H1 (cell line): Measurements from ENCODE around the gene MRPL1. TPM values are rescaled to one million over a fixed set of nuclear protein-coding genes. Genes with fewer than 3 reads are reported as not detected.
A peak's percentile ranks its signal among the peaks of the same experiment; 100 is the strongest.

ENCODE experiments used
- CTCF ChIA-PET: fragments of 300-600 bp; sonication (Branson Sonifier 250); formaldehyde crosslinking; loops from one replicate; lab custom pipeline; 2021; ENCODE audit not compliant: partially characterized antibody; lab: Charles Lee
- POLR2A ChIA-PET: fragments of 300-600 bp; sonication (Branson Sonifier 250); formaldehyde crosslinking; loops from one replicate; lab custom pipeline; 2021; ENCODE audit warnings: inconsistent platforms; ENCODE audit not compliant: partially characterized antibody; lab: Charles Lee
- DNase-seq, 2 experiments: peaks; one replicate each; pipeline versions ENCODE4 v3.0.0 to v3.0.0-alpha.2; 2010 to 2022; ENCODE audit warnings: low spot score in 2 of 2, low read depth in 1 of 2, mixed read lengths in 1 of 2
- FAIRE-seq: peaks from 2 replicates; lab custom pipeline; 2011; peaks lifted over from hg19 to GRCh38; lab: Jason Lieb, UNC
- H2AFZ ChIP-seq: 2 replicates; pipeline ENCODE4 v1.8.1; 2012; ENCODE audit warnings: low read length, inconsistent platforms
- H2AK5ac ChIP-seq: 2 replicates; pipeline ENCODE4 v1.6.1; 2013; ENCODE audit warnings: low read depth, low read length
- H2BK120ac ChIP-seq: replicated peaks from 2 replicates; pipeline ENCODE3; 2013; ENCODE audit warnings: low read depth, low read length, inconsistent platforms
- H2BK12ac ChIP-seq: 2 replicates; pipeline ENCODE4 v1.6.1; 2013; ENCODE audit warnings: low read depth, low read length
- H2BK15ac ChIP-seq: 2 replicates; pipeline ENCODE4 v1.6.1; 2013; ENCODE audit warnings: low read length
- H2BK20ac ChIP-seq: 2 replicates; pipeline ENCODE4 v1.6.1; 2013; ENCODE audit warnings: low read length
- H2BK5ac ChIP-seq: 2 replicates; pipeline ENCODE4 v1.6.1; 2013; ENCODE audit warnings: low read depth, low read length
- H3K14ac ChIP-seq: 2 replicates; pipeline ENCODE4 v1.6.1; 2013; ENCODE audit warnings: inconsistent platforms; ENCODE audit not compliant: insufficient read length
- H3K18ac ChIP-seq: 2 replicates; pipeline ENCODE4 v1.6.1; 2013; ENCODE audit warnings: low read length; ENCODE audit errors: extremely low read depth
- H3K23ac ChIP-seq: 2 replicates; pipeline ENCODE4 v1.6.1; 2013; ENCODE audit warnings: inconsistent platforms; ENCODE audit not compliant: insufficient read length
- H3K23me2 ChIP-seq: 2 replicates; pipeline ENCODE4 v1.6.1; 2013; ENCODE audit warnings: low read depth, low read length
- H3K27ac ChIP-seq: 2 replicates; pipeline ENCODE4 v1.6.1; 2011; ENCODE audit warnings: low read depth, low read length, inconsistent platforms
- H3K27me3 ChIP-seq, 4 experiments: replicated peaks in 1 of 4; 1 replicate in 1 of 4; 2 replicates in 3 of 4; pipeline versions ENCODE4 v1.6.1 to v1.8.1; 2011 to 2013; ENCODE audit warnings: low read length in 3 of 4, mild to moderate bottlenecking in 3 of 4, inconsistent platforms in 2 of 4, mixed read lengths in 2 of 4, moderate library complexity in 1 of 4; ENCODE audit not compliant: control insufficient read depth in 3 of 4, insufficient read depth in 3 of 4; ENCODE audit errors: extremely low read depth in 1 of 4
- H3K36me3 ChIP-seq, 4 experiments: 2 replicates each; pipeline versions ENCODE4 v1.6.1 to v1.8.1; 2011 to 2013; ENCODE audit warnings: mild to moderate bottlenecking in 4 of 4, low read length in 3 of 4, moderate library complexity in 2 of 4, control low read depth in 1 of 4, inconsistent platforms in 1 of 4; ENCODE audit not compliant: insufficient read depth in 4 of 4, control insufficient read depth in 2 of 4
- H3K4ac ChIP-seq: replicated peaks from 2 replicates; pipeline ENCODE3; 2013; ENCODE audit warnings: low read length, low read depth, mixed read lengths, inconsistent platforms; ENCODE audit not compliant: insufficient read length
- H3K4me1 ChIP-seq, 4 experiments: replicated peaks in 1 of 4; 1 replicate in 1 of 4; 2 replicates in 3 of 4; pipeline versions ENCODE4 v1.6.1 to v1.8.1; 2011 to 2013; ENCODE audit warnings: low read length in 3 of 4, inconsistent platforms in 2 of 4, mixed read lengths in 1 of 4; ENCODE audit not compliant: insufficient read depth in 4 of 4, control insufficient read depth in 3 of 4
- H3K4me2 ChIP-seq, 2 experiments: 2 replicates each; pipeline versions ENCODE4 v1.6.1 to v1.8.1; 2011 to 2013; ENCODE audit warnings: low read depth in 2 of 2, low read length in 2 of 2, control low read depth in 1 of 2, inconsistent platforms in 1 of 2, mild to moderate bottlenecking in 1 of 2; ENCODE audit not compliant: insufficient read depth in 1 of 2
- H3K4me3 ChIP-seq, 4 experiments: fragments of 200-600, 300-600 bp in 1 of 4; sonication (generic), shearing (Covaris generic), sonication (Bioruptor Twin) in 1 of 4; 2 replicates each; pipeline versions ENCODE4 v1.5.1 to v1.8.1; 2011 to 2016; ENCODE audit warnings: low read length in 4 of 4, low read depth in 3 of 4, control low read depth in 2 of 4, inconsistent platforms in 2 of 4, mild to moderate bottlenecking in 2 of 4, mixed read lengths in 1 of 4, moderate library complexity in 1 of 4; ENCODE audit not compliant: insufficient read depth in 2 of 4; ENCODE audit errors: extremely low read depth in 1 of 4
- H3K56ac ChIP-seq: replicated peaks from 2 replicates; pipeline ENCODE3; 2013; ENCODE audit warnings: low read depth, mild to moderate bottlenecking, mixed read lengths, low read length, inconsistent platforms; ENCODE audit not compliant: insufficient read length
- H3K79me1 ChIP-seq: 2 replicates; pipeline ENCODE4 v1.6.1; 2013; ENCODE audit warnings: low read depth, low read length, control low read depth
- H3K79me2 ChIP-seq, 2 experiments: 2 replicates each; pipeline versions ENCODE4 v1.6.1 to v1.8.1; 2012 to 2013; ENCODE audit warnings: low read length in 2 of 2, mild to moderate bottlenecking in 2 of 2, inconsistent platforms in 1 of 2; ENCODE audit not compliant: insufficient read depth in 2 of 2, control insufficient read depth in 1 of 2
- H3K9ac ChIP-seq, 4 experiments: replicated peaks in 1 of 4; 1 replicate in 1 of 4; 2 replicates in 3 of 4; pipeline versions ENCODE4 v1.6.1 to v1.8.1; 2011 to 2013; ENCODE audit warnings: low read depth in 3 of 4, low read length in 3 of 4, control low read depth in 2 of 4, mild to moderate bottlenecking in 2 of 4, moderate library complexity in 2 of 4, inconsistent platforms in 1 of 4; ENCODE audit errors: extremely low read depth in 1 of 4
- H3K9me3 ChIP-seq, 2 experiments: 2 replicates each; pipeline versions ENCODE4 v1.6.1 to v1.8.1; 2012 to 2013; ENCODE audit warnings: mild to moderate bottlenecking in 2 of 2, moderate library complexity in 2 of 2, control low read depth in 1 of 2, inconsistent platforms in 1 of 2, low read depth in 1 of 2, low read length in 1 of 2, mixed read lengths in 1 of 2; ENCODE audit not compliant: insufficient read depth in 2 of 2
- H4K20me1 ChIP-seq, 2 experiments: replicated peaks in 1 of 2; 2 replicates each; pipeline versions ENCODE3 to v1.8.1; 2011 to 2013; ENCODE audit warnings: inconsistent platforms in 2 of 2, low read length in 2 of 2, mild to moderate bottlenecking in 1 of 2; ENCODE audit not compliant: insufficient read depth in 2 of 2, control insufficient read depth in 1 of 2
- H4K5ac ChIP-seq: 2 replicates; pipeline ENCODE4 v1.6.1; 2013; ENCODE audit warnings: low read length, low read depth, mixed read lengths, inconsistent platforms; ENCODE audit not compliant: insufficient read length
- H4K8ac ChIP-seq: 2 replicates; pipeline ENCODE4 v1.8.0; 2013; ENCODE audit warnings: mild to moderate bottlenecking, moderate library complexity, low read length, inconsistent platforms; ENCODE audit not compliant: insufficient read depth; ENCODE audit errors: extremely low read depth
- H4K91ac ChIP-seq: replicated peaks from 2 replicates; pipeline ENCODE3; 2013; ENCODE audit warnings: low read length, mixed read lengths, inconsistent platforms; ENCODE audit not compliant: insufficient read length
- BACH1 ChIP-seq: IDR thresholded peaks from 2 replicates; pipeline ENCODE4 v1.6.1; 2012; ENCODE audit warnings: low read length, improper control_type of control experiment
- CEBPB ChIP-seq: IDR thresholded peaks from 2 replicates; pipeline ENCODE4 v1.6.1; 2012; ENCODE audit warnings: low read depth, low read length
- CHD1 ChIP-seq: IDR thresholded peaks from 2 replicates; pipeline ENCODE4 v1.6.1; 2012; ENCODE audit warnings: low read depth, low read length, improper control_type of control experiment
- HDAC2 ChIP-seq, 2 experiments: fragments of 300-600 bp in 1 of 2; sonication (generic) in 1 of 2; IDR thresholded peaks; 2 replicates each; pipeline ENCODE4 v1.6.1; 2011 to 2012; ENCODE audit warnings: low read depth in 2 of 2, low read length in 2 of 2, mild to moderate bottlenecking in 2 of 2, moderate library complexity in 2 of 2, borderline replicate concordance in 1 of 2, inconsistent platforms in 1 of 2
- KDM1A ChIP-seq: fragments of 200-600, 300-600 bp; sonication (generic); IDR thresholded peaks from 2 replicates; pipeline ENCODE4 v1.7.1; 2016; ENCODE audit warnings: mild to moderate bottlenecking, low read length, borderline replicate concordance
- KDM4A ChIP-seq: IDR thresholded peaks from one replicate; pipeline ENCODE4 v1.7.1; 2012; ENCODE audit warnings: low read depth, mild to moderate bottlenecking, moderate library complexity, low read length, inconsistent platforms; ENCODE audit not compliant: severe bottlenecking
- MAFK ChIP-seq: IDR thresholded peaks from 2 replicates; pipeline ENCODE4 v1.6.1; 2012; ENCODE audit warnings: low read depth, mild to moderate bottlenecking, improper control_type of control experiment, low read length
- PHF8 ChIP-seq: fragments of 200-600 bp; sonication (generic); conservative IDR thresholded peaks from 2 replicates; pipeline ENCODE4 v1.7.1; 2012; ENCODE audit warnings: low read depth, mild to moderate bottlenecking, inconsistent platforms, low read length, moderate library complexity
- TAF7 ChIP-seq: optimal IDR thresholded peaks from 2 replicates; pipeline ENCODE3; 2011; ENCODE audit warnings: low read depth, mild to moderate bottlenecking, inconsistent platforms, low read length, moderate library complexity, borderline replicate concordance
- TCF12 ChIP-seq: IDR thresholded peaks from 2 replicates; pipeline ENCODE4 v1.6.1; 2011; ENCODE audit warnings: low read depth, mild to moderate bottlenecking, low read length
- WGBS, 2 experiments: shearing (Covaris generic) in 1 of 2; methylation state at CpG; one replicate each; pipeline versions ENCODE4 v1.1.6 to v1.1.7; 2013 to 2015; ENCODE audit warnings: low lambda C conversion rate in 2 of 2, mixed read lengths in 2 of 2, inconsistent platforms in 1 of 2, low coverage in 1 of 2, missing lambda C conversion rate in 1 of 2; ENCODE audit not compliant: insufficient replicate concordance in 2 of 2, insufficient coverage in 1 of 2, insufficient read length in 1 of 2; ENCODE audit errors: extremely low coverage in 1 of 2, missing lambda C conversion rate in 1 of 2; 5-methylcytosine and 5-hydroxymethylcytosine counted together
- polyA plus RNA-seq, 7 experiments: library from polyadenylated mRNA; depleted of rRNA in 3 of 7; stranded (reverse) in 5 of 7; unstranded in 2 of 7; fragments of >200 nt in 5 of 7; fragments of 200-250 nt in 2 of 7; gene quantifications; 1 replicate in 5 of 7; 2 replicates in 1 of 7; 4 replicates in 1 of 7; pipeline versions ENCODE4 v1.2.1 to v1.2.3, GENCODE V29; 2011 to 2013; ENCODE audit warnings: missing spikeins in 2 of 7, mixed read lengths in 2 of 7
- total RNA-seq: library from RNA; stranded (reverse); fragmentation: NEBNext Ultra II Directional; extraction: Animal tissue kit (Norgen Biotek cat#: 25700); gene quantifications from 2 replicates; pipeline ENCODE4 v1.2.1, GENCODE V29; 2021

Gene MRPL1
- total and polyA plus RNA-seq, 2 of the 8 experiments (the other 6 are each of a cell fraction or from before 2014, with no cell fraction given): 9.6 to 37.0 TPM

- Histone ChIP-seq H2BK12ac (no peak overlapping the region), H3K79me2 (peaks cover 0 to 22% of the 10 kb centered on the region in 2 experiments; a peak in 2 of 4 replicates), H2BK15ac (no peak overlapping the region), H3K27ac (no peak overlapping the region), H3K4me1 (peaks cover 0 to 5% (median 4%) of the 10 kb centered on the region in 4 experiments; a peak in 3 of 7 replicates), H3K23ac (no peak overlapping the region), H2AK5ac (no peak overlapping the region), H3K56ac (no peak overlapping the region), H3K27me3 (no peaks in the 10 kb centered on the region), H3K18ac (no peak overlapping the region), H2AFZ (no peak overlapping the region), H4K5ac (no peak overlapping the region), H3K4ac (no peak overlapping the region), H3K9me3 (no peaks in the 10 kb centered on the region), H4K91ac (no peak overlapping the region), H4K8ac (no peak overlapping the region), H4K20me1 (peaks cover 2% of the 10 kb centered on the region in 2 experiments), H2BK120ac (no peak overlapping the region), H3K79me1 (no peaks in the 10 kb centered on the region), H3K23me2 (no peaks in the 10 kb centered on the region), H3K4me3 (no peak overlapping the region), H2BK20ac (no peak overlapping the region), H3K9ac (0 out of 7 replicates have a peak overlapping the region, but pooled peaks of 1 of the 4 experiments have one; percentile 6), H2BK5ac (no peak overlapping the region), H3K36me3 (peaks cover 0 to 15% (median 5%) of the 10 kb centered on the region in 4 experiments; a peak in 4 of 8 replicates), H3K4me2 (no peak overlapping the region), H3K14ac (no peak overlapping the region)
- 81% methylated on average over 8 of the region's 8 CpGs; no CpG with 5 or more reads in 1 of the 2 experiments for WGBS, 2 experiments
- ChIA-PET POLR2A (interaction anchor here (0.8 to 0.9 kb wide), 2 partner anchors 10 to 19 kb away, joined by 3 read pairs; partner anchors contain the start of gene MRPL1), CTCF (interaction anchor here (1.2 to 1.6 kb wide), 2 partner anchors 15 to 154 kb away, joined by 3 to 4 read pairs; no protein-coding TSS in a partner anchor)
- no peak for DNase-seq
- TF ChIP-seq HDAC2 (IDR thresholded peaks at IDR 0.05; ENCODE audit: borderline replicate concordance in 1 of 2, low read depth in 2 of 2, low read length in 2 of 2) (no peak), TAF7 (no peak), CEBPB (no peak), TCF12 (no peak), KDM4A (no peak), CHD1 (no peak), KDM1A (peak; percentile 60; the same call in 1 of the 2 replicates), BACH1 (peak; percentile 33; the same call in 1 of the 2 replicates), PHF8 (no peak), MAFK (peak; percentile 26; the same call in 1 of the 2 replicates)
- no peak for FAIRE-seq
Measured at GRCh38 chr4:77881460-77882295, 19.0 kb downstream of the MRPL1 start.
